HEK293 (cell line): ENCODE measurements around the gene GP9.

ENCODE experiments used
- CTCF ChIA-PET: fragments of 350-600 bp; formaldehyde crosslinking; extraction: SDS; loops from one replicate; lab custom pipeline; 2021; ENCODE audit warnings: antibody characterized with exemption; lab: Yijun Ruan, JAX
- POLR2A ChIA-PET: fragments of 300-600 bp; formaldehyde crosslinking; extraction: SDS; loops from one replicate; lab custom pipeline; 2020; ENCODE audit warnings: antibody characterized with exemption, inconsistent platforms; lab: Yijun Ruan, JAX
- H3K27ac ChIP-seq: fragments of 200-500 bp; sonication (Bioruptor generic); 2 replicates; pipeline ENCODE4 v1.5.1; 2014; ENCODE audit warnings: low read depth, low read length, control low read depth, inconsistent platforms; ENCODE audit errors: extremely low read depth
- H3K36me3 ChIP-seq, 2 experiments: fragments of 200-500 bp in 1 of 2; sonication (Bioruptor generic) in 1 of 2; 1 replicate in 1 of 2; 2 replicates in 1 of 2; pipeline ENCODE4 v1.5.1; 2014 to 2017; ENCODE audit warnings: inconsistent platforms in 2 of 2, low read length in 2 of 2; ENCODE audit not compliant: control insufficient read depth in 2 of 2, insufficient read depth in 1 of 2
- H3K4me1 ChIP-seq: fragments of 200-500 bp; sonication (Bioruptor generic); 2 replicates; pipeline ENCODE4 v1.5.1; 2014; ENCODE audit warnings: mild to moderate bottlenecking, low read length, inconsistent platforms; ENCODE audit not compliant: control insufficient read depth, insufficient read depth
- H3K4me3 ChIP-seq: 2 replicates; pipeline ENCODE4 v1.5.1; 2011; ENCODE audit warnings: low read depth, mild to moderate bottlenecking, control low read depth, low read length, moderate library complexity
- H3K9me3 ChIP-seq: fragments of 200-500 bp; sonication (Bioruptor generic); 2 replicates; pipeline ENCODE4 v1.5.1; 2014; ENCODE audit warnings: low read depth, low read length, inconsistent platforms; ENCODE audit not compliant: control insufficient read depth, insufficient read depth
- GFI1B ChIP-seq: fragments of 450-650 bp; formaldehyde crosslinking; IDR thresholded peaks from 2 replicates; pipeline ENCODE4 v1.5.1; 2016; ENCODE audit warnings: missing biosample characterization, missing genetic modification characterization
- GLIS1 ChIP-seq: fragments of 450-650 bp; formaldehyde crosslinking; IDR thresholded peaks from 2 replicates; pipeline ENCODE4 v1.5.1; 2016; ENCODE audit warnings: missing biosample characterization, missing genetic modification characterization
- IKZF3 ChIP-seq: fragments of 450-650 bp; IDR thresholded peaks from 2 replicates; pipeline ENCODE4 v1.5.0; 2018; ENCODE audit warnings: missing biosample characterization, mild to moderate bottlenecking, missing genetic modification characterization, moderate library complexity
- KLF8 ChIP-seq: fragments of 450-650 bp; formaldehyde crosslinking; IDR thresholded peaks from 2 replicates; pipeline ENCODE4 v1.5.1; 2016; ENCODE audit warnings: missing biosample characterization, missing genetic modification characterization
- PRDM1 ChIP-seq: fragments of 450-650 bp; formaldehyde crosslinking; IDR thresholded peaks from 2 replicates; pipeline ENCODE4; 2016; ENCODE audit warnings: missing biosample characterization, missing genetic modification characterization
- SALL2 ChIP-seq: fragments of 450-650 bp; formaldehyde crosslinking; IDR thresholded peaks from 2 replicates; pipeline ENCODE4 v1.5.0; 2017; ENCODE audit warnings: missing biosample characterization, mild to moderate bottlenecking, missing genetic modification characterization, borderline replicate concordance
- ZFP37 ChIP-seq: fragments of 450-650 bp; formaldehyde crosslinking; IDR thresholded peaks from 2 replicates; pipeline ENCODE4 v1.5.1; 2016; ENCODE audit warnings: missing biosample characterization, missing genetic modification characterization
- ZIC2 ChIP-seq: fragments of 450-650 bp; formaldehyde crosslinking; IDR thresholded peaks from 2 replicates; pipeline ENCODE4 v1.5.1; 2016; ENCODE audit warnings: missing biosample characterization, missing genetic modification characterization
- ZNF175 ChIP-seq: fragments of 450-650 bp; formaldehyde crosslinking; IDR thresholded peaks from 2 replicates; pipeline ENCODE4 v1.5.1; 2016; ENCODE audit warnings: missing biosample characterization, missing genetic modification characterization
- ZNF202 ChIP-seq: fragments of 450-650 bp; formaldehyde crosslinking; IDR thresholded peaks from 2 replicates; pipeline ENCODE4 v1.5.1; 2016; ENCODE audit warnings: missing biosample characterization, missing genetic modification characterization, borderline replicate concordance
- ZNF324 ChIP-seq: fragments of 450-650 bp; formaldehyde crosslinking; IDR thresholded peaks from 2 replicates; pipeline ENCODE4 v1.5.1; 2016; ENCODE audit warnings: missing biosample characterization, missing genetic modification characterization
- ZNF391 ChIP-seq: fragments of 450-650 bp; formaldehyde crosslinking; IDR thresholded peaks from 2 replicates; pipeline ENCODE4 v1.5.1; 2016; ENCODE audit warnings: low read depth, missing biosample characterization, missing genetic modification characterization, borderline replicate concordance
- ZNF433 ChIP-seq: fragments of 450-650 bp; formaldehyde crosslinking; IDR thresholded peaks from 2 replicates; pipeline ENCODE4 v1.5.1; 2016; ENCODE audit warnings: missing biosample characterization, missing genetic modification characterization, low read depth
- ZNF530 ChIP-seq: fragments of 450-650 bp; formaldehyde crosslinking; IDR thresholded peaks from 2 replicates; pipeline ENCODE4 v1.5.1; 2016; ENCODE audit warnings: low read depth, missing biosample characterization, missing genetic modification characterization
- ZNF629 ChIP-seq: fragments of 450-650 bp; formaldehyde crosslinking; IDR thresholded peaks from 2 replicates; pipeline ENCODE4 v1.5.1; 2017; ENCODE audit warnings: missing biosample characterization, missing genetic modification characterization
- ZXDB ChIP-seq: fragments of 450-650 bp; formaldehyde crosslinking; IDR thresholded peaks from 2 replicates; pipeline ENCODE4 v1.5.1; 2016; ENCODE audit warnings: missing biosample characterization, missing genetic modification characterization
- TF ChIP-seq, protein P1 (sequence below): fragments of 450-650 bp; formaldehyde crosslinking; IDR thresholded peaks from 2 replicates; pipeline ENCODE4 v1.5.1; 2016; ENCODE audit warnings: missing biosample characterization, missing genetic modification characterization
- TF ChIP-seq, protein P2 (sequence below): fragments of 450-650 bp; formaldehyde crosslinking; IDR thresholded peaks from 2 replicates; pipeline ENCODE4 v1.5.1; 2016; ENCODE audit warnings: missing biosample characterization, missing genetic modification characterization
- TF ChIP-seq, protein P3 (sequence below): fragments of 450-650 bp; formaldehyde crosslinking; IDR thresholded peaks from 2 replicates; pipeline ENCODE4 v1.5.1; 2016; ENCODE audit warnings: missing biosample characterization, missing genetic modification characterization, low read depth
- TF ChIP-seq, protein P4 (sequence below): fragments of 450-650 bp; formaldehyde crosslinking; IDR thresholded peaks from 2 replicates; pipeline ENCODE4 v1.5.1; 2016; ENCODE audit warnings: missing biosample characterization, missing genetic modification characterization, low read depth
- TF ChIP-seq, protein P5 (sequence below): fragments of 450-650 bp; formaldehyde crosslinking; IDR thresholded peaks from 2 replicates; pipeline ENCODE4 v1.5.1; 2016; ENCODE audit warnings: missing biosample characterization, missing genetic modification characterization
- TF ChIP-seq, protein P6 (sequence below): fragments of 450-650 bp; formaldehyde crosslinking; IDR thresholded peaks from 2 replicates; pipeline ENCODE4 v1.5.1; 2017; ENCODE audit warnings: missing biosample characterization, missing genetic modification characterization

GP9 gene

DNA sequence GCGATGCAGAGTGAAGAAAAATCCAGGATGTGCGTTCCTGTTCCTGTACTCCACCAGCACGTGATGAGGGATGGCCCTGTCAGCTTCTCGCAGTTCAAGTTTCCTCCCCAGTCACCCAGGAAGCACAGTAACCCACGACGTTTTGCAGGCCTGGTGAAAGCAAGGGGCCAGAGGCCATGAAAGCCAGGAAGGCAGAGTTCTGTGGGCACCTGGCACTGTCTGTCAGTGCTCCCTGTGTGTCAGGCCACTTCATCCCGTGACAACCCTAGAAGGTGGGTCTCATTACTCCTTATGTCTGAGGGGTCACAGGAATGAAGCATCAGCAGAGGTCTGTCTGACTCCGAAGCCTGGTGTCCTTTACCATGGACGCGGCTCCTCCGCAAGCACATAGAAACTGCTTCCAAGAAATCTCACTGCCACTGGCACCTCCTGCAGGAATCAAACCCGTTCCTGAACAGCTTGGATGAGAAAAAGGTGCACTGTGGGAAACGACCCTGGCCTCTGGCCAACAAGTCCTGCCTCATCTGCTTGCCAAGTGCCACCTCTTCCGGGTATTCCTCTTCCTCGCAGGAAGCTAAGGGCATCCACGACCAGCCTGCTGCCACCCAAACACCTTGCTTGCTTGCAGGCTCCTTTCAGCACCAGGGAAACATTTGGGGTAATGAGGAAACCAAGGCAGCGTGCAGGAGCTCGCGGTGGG, 46.4 kb downstream of the GP9 start:
- ChIA-PET CTCF (no interaction called here), POLR2A (no interaction called here)
- TF ChIP-seq, protein P1, sequence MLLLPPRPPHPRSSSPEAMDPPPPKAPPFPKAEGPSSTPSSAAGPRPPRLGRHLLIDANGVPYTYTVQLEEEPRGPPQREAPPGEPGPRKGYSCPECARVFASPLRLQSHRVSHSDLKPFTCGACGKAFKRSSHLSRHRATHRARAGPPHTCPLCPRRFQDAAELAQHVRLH (tag by site-specific recombination) = no peak
- no peak for TF ChIP-seq GLIS1 (tag by site-specific recombination)
- no peak for TF ChIP-seq KLF8
- TF ChIP-seq, protein P2, sequence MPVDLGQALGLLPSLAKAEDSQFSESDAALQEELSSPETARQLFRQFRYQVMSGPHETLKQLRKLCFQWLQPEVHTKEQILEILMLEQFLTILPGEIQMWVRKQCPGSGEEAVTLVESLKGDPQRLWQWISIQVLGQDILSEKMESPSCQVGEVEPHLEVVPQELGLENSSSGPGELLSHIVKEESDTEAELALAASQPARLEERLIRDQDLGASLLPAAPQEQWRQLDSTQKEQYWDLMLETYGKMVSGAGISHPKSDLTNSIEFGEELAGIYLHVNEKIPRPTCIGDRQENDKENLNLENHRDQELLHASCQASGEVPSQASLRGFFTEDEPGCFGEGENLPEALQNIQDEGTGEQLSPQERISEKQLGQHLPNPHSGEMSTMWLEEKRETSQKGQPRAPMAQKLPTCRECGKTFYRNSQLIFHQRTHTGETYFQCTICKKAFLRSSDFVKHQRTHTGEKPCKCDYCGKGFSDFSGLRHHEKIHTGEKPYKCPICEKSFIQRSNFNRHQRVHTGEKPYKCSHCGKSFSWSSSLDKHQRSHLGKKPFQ (tag by site-specific recombination) = no peak
- no peak for TF ChIP-seq ZNF324 (tag by site-specific recombination)
- no peak for TF ChIP-seq ZNF530 (tag by site-specific recombination)
- TF ChIP-seq, protein P3, sequence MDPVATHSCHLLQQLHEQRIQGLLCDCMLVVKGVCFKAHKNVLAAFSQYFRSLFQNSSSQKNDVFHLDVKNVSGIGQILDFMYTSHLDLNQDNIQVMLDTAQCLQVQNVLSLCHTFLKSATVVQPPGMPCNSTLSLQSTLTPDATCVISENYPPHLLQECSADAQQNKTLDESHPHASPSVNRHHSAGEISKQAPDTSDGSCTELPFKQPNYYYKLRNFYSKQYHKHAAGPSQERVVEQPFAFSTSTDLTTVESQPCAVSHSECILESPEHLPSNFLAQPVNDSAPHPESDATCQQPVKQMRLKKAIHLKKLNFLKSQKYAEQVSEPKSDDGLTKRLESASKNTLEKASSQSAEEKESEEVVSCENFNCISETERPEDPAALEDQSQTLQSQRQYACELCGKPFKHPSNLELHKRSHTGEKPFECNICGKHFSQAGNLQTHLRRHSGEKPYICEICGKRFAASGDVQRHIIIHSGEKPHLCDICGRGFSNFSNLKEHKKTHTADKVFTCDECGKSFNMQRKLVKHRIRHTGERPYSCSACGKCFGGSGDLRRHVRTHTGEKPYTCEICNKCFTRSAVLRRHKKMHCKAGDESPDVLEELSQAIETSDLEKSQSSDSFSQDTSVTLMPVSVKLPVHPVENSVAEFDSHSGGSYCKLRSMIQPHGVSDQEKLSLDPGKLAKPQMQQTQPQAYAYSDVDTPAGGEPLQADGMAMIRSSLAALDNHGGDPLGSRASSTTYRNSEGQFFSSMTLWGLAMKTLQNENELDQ = no peak
- TF ChIP-seq ZNF175 = no peak
- TF ChIP-seq, protein P4, sequence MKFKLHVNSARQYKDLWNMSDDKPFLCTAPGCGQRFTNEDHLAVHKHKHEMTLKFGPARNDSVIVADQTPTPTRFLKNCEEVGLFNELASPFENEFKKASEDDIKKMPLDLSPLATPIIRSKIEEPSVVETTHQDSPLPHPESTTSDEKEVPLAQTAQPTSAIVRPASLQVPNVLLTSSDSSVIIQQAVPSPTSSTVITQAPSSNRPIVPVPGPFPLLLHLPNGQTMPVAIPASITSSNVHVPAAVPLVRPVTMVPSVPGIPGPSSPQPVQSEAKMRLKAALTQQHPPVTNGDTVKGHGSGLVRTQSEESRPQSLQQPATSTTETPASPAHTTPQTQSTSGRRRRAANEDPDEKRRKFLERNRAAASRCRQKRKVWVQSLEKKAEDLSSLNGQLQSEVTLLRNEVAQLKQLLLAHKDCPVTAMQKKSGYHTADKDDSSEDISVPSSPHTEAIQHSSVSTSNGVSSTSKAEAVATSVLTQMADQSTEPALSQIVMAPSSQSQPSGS (tag by site-specific recombination) = no peak
- TF ChIP-seq ZNF629 (tag by site-specific recombination) = no peak
- no peak for TF ChIP-seq ZNF391 (tag by site-specific recombination)
- no peak for TF ChIP-seq IKZF3
- H3K4me1 ChIP-seq = no peaks in the 10 kb centered on the region
- H3K27ac ChIP-seq = no peak overlapping the region
- peaks cover 0 to 15% of the 10 kb centered on the region in 2 experiments; a peak in 1 of 3 replicates for H3K36me3 ChIP-seq
- H3K9me3 ChIP-seq = no peaks in the 10 kb centered on the region
- no peak overlapping the region for H3K4me3 ChIP-seq

DNA sequence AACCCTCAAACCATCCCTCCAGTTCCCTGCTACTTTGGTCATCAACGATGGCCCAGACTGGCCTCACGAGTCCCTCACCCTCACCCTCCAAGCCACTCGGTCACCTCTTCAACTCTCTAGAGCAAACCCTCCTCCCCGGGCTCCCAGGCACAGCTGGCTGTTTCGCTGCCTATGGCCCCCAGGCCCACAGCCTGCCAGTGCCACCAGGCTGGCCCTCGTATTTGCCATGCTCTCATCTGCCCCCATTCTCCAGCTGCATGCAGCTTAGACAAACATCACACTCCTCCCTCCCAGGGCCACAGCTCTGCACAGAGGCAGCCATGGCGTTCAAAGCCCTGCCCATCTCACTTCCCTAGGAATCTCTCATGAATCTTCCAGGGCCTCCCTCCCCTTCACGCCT, 47.2 kb downstream of the GP9 start:
- Histone ChIP-seq H3K9me3 (no peaks in the 10 kb centered on the region), H3K4me3 (no peak overlapping the region), H3K4me1 (no peaks in the 10 kb centered on the region), H3K36me3 (peaks cover 0 to 15% of the 10 kb centered on the region in 2 experiments; a peak in 1 of 3 replicates), H3K27ac (no peak overlapping the region)
- ChIA-PET POLR2A (no interaction called here), CTCF (no interaction called here)
- no peak for TF ChIP-seq SALL2 (tag by site-specific recombination)
- no peak for TF ChIP-seq ZXDB (tag by site-specific recombination)
- TF ChIP-seq ZNF202 (tag by site-specific recombination) = no peak
- no peak for TF ChIP-seq PRDM1 (tag by site-specific recombination)
- TF ChIP-seq, protein P5, sequence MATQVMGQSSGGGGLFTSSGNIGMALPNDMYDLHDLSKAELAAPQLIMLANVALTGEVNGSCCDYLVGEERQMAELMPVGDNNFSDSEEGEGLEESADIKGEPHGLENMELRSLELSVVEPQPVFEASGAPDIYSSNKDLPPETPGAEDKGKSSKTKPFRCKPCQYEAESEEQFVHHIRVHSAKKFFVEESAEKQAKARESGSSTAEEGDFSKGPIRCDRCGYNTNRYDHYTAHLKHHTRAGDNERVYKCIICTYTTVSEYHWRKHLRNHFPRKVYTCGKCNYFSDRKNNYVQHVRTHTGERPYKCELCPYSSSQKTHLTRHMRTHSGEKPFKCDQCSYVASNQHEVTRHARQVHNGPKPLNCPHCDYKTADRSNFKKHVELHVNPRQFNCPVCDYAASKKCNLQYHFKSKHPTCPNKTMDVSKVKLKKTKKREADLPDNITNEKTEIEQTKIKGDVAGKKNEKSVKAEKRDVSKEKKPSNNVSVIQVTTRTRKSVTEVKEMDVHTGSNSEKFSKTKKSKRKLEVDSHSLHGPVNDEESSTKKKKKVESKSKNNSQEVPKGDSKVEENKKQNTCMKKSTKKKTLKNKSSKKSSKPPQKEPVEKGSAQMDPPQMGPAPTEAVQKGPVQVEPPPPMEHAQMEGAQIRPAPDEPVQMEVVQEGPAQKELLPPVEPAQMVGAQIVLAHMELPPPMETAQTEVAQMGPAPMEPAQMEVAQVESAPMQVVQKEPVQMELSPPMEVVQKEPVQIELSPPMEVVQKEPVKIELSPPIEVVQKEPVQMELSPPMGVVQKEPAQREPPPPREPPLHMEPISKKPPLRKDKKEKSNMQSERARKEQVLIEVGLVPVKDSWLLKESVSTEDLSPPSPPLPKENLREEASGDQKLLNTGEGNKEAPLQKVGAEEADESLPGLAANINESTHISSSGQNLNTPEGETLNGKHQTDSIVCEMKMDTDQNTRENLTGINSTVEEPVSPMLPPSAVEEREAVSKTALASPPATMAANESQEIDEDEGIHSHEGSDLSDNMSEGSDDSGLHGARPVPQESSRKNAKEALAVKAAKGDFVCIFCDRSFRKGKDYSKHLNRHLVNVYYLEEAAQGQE = no peak
- no peak for TF ChIP-seq ZIC2 (tag by site-specific recombination)
- TF ChIP-seq ZNF433 (tag by site-specific recombination) = no peak
- TF ChIP-seq, protein P6, sequence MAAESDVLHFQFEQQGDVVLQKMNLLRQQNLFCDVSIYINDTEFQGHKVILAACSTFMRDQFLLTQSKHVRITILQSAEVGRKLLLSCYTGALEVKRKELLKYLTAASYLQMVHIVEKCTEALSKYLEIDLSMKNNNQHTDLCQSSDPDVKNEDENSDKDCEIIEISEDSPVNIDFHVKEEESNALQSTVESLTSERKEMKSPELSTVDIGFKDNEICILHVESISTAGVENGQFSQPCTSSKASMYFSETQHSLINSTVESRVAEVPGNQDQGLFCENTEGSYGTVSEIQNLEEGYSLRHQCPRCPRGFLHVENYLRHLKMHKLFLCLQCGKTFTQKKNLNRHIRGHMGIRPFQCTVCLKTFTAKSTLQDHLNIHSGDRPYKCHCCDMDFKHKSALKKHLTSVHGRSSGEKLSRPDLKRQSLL (tag by site-specific recombination) = no peak
- TF ChIP-seq GFI1B (tag by site-specific recombination) = no peak
- TF ChIP-seq ZFP37 (tag by site-specific recombination) = no peak
